ENCODE data around the gene NFRKB. TPM values are rescaled to one million over a fixed set of nuclear protein-coding genes. Genes with fewer than 3 reads are reported as not detected.

NFRKB gene
- total RNA-seq, 3 donors from 2014 or later (not counting 1 experiment from before 2014, with no cell fraction given): 26.9 to 36.3 (median 35.2) TPM

- Mint-ChIP-seq H3K27ac (peak overlapping the region; percentile 74 to 90), H3K4me3 (peak overlapping the region; percentile 91), H3K9me3 (no peaks in the 10 kb centered on the region), H3K4me1 (peaks cover 25 to 34% of the 10 kb centered on the region in 2 donors), H3K27me3 (ENCODE audit: low read depth in 2 of 2) (no peaks in the 10 kb centered on the region), H3K36me3 (no peaks in the 10 kb centered on the region)
- ATAC-seq (peak; percentile 8 to 22 (median 9)), DNase-seq (peak in 1 of 2 donors; percentile 41)
- no peaks in the 10 kb centered on the region for H3K27me3 ChIP-seq (ENCODE audit: control insufficient read depth, insufficient read depth, low read length)
- TF ChIP-seq CTCF (IDR thresholded peaks at IDR 0.05): no peak
- H3K9me3 ChIP-seq (ENCODE audit: control insufficient read depth, insufficient read depth, low read length): no peaks in the 10 kb centered on the region
- H3K36me3 ChIP-seq (ENCODE audit: control insufficient read depth, insufficient read depth, low read length): peaks cover 19% of the 10 kb centered on the region
- peaks cover 12% of the 10 kb centered on the region for H3K4me1 ChIP-seq (ENCODE audit: control insufficient read depth, insufficient read depth, low read length)
- H3K27ac ChIP-seq (ENCODE audit: low read length): peak overlapping the region; percentile 34
- peak overlapping the region; percentile 85 for H3K4me3 ChIP-seq (ENCODE audit: low read length)
- 8% methylated on average over 10 of the region's 13 CpGs for WGBS (ENCODE audit: insufficient coverage)
- intact Hi-C loops (cut with micrococcal nuclease): loop anchor here (5.0 to 10.0 kb wide), 2 partner anchors 170 to 1023 kb away; partner anchors contain the start of genes APLP2 and SNX19
These were observed 876 bp downstream of the NFRKB start for GRCh38 chr11:129894278-129895125.

GRCh38 chr11:129888451-129888850, 6.9 kb downstream of the NFRKB start:
- peaks cover 72% of the 10 kb centered on the region for H3K36me3 ChIP-seq (ENCODE audit: control insufficient read depth, insufficient read depth, low read length)
- intact Hi-C loops (cut with micrococcal nuclease): no loop called here
- Mint-ChIP-seq H3K4me3 (no peak overlapping the region), H3K27ac (no peak overlapping the region), H3K36me3 (peaks cover 12% of the 10 kb centered on the region), H3K27me3 (ENCODE audit: low read depth in 2 of 2) (no peaks in the 10 kb centered on the region), H3K9me3 (no peaks in the 10 kb centered on the region), H3K4me1 (peaks cover 4 to 15% of the 10 kb centered on the region in 2 donors)
- H3K9me3 ChIP-seq (ENCODE audit: control insufficient read depth, insufficient read depth, low read length): no peaks in the 10 kb centered on the region
- no peaks in the 10 kb centered on the region for H3K27me3 ChIP-seq (ENCODE audit: control insufficient read depth, insufficient read depth, low read length)
- TF ChIP-seq CTCF (IDR thresholded peaks at IDR 0.05): no peak
- DNase-seq (peak in 1 of 2 donors; percentile 56), ATAC-seq (no peak)
- 58% methylated on average over 3 of the region's 5 CpGs for WGBS (ENCODE audit: insufficient coverage)
- no peak overlapping the region for H3K4me3 ChIP-seq (ENCODE audit: low read length)
- no peaks in the 10 kb centered on the region for H3K4me1 ChIP-seq (ENCODE audit: control insufficient read depth, insufficient read depth, low read length)
- H3K27ac ChIP-seq (ENCODE audit: low read length): no peak overlapping the region

GRCh38 chr11:129885381-129885780, 10.0 kb downstream of the NFRKB start:
- Mint-ChIP-seq H3K27me3 (ENCODE audit: low read depth in 2 of 2) (no peaks in the 10 kb centered on the region), H3K36me3 (peaks cover 40% of the 10 kb centered on the region), H3K27ac (no peak overlapping the region), H3K9me3 (no peaks in the 10 kb centered on the region), H3K4me1 (peaks cover 0 to 1% of the 10 kb centered on the region in 2 donors), H3K4me3 (no peak overlapping the region)
- 98% methylated on average over 11 of the region's 12 CpGs for WGBS (ENCODE audit: insufficient coverage)
- H3K4me1 ChIP-seq (ENCODE audit: control insufficient read depth, insufficient read depth, low read length): no peaks in the 10 kb centered on the region
- DNase-seq (no peak), ATAC-seq (no peak)
- no peak overlapping the region for H3K27ac ChIP-seq (ENCODE audit: low read length)
- TF ChIP-seq CTCF (IDR thresholded peaks at IDR 0.05): no peak
- intact Hi-C loops (cut with micrococcal nuclease): no loop called here
- no peak overlapping the region for H3K4me3 ChIP-seq (ENCODE audit: low read length)
- peaks cover 89% of the 10 kb centered on the region for H3K36me3 ChIP-seq (ENCODE audit: control insufficient read depth, insufficient read depth, low read length)
- H3K9me3 ChIP-seq (ENCODE audit: control insufficient read depth, insufficient read depth, low read length): no peaks in the 10 kb centered on the region
- no peaks in the 10 kb centered on the region for H3K27me3 ChIP-seq (ENCODE audit: control insufficient read depth, insufficient read depth, low read length)
